Measurements from ENCODE around the gene RABL3.

Gene RABL3

DNA sequence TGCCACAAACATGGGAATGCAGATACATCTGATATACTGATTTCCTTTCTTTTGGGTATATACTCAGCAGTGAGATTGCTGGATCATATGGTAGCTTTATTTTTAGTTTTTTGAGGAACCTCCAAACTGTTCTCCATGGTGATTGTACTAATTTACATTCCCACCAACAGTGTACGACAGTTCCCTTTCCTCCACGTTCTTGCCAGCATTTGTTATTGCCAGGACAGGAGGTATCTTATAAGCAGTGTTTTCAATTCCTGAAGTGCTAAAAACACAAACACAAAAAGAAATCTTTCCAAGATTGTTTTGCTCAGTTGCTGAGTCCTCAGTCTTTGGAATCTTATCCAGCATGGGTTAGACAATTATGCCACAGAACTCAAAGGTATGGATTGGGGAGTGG, 13.7 kb upstream of the RABL3 start:
- Histone ChIP-seq H3K36me3 (ENCODE audit: insufficient read depth) (no peaks in the 10 kb centered on the region; the same call in 1 of the 2 replicates), H3K27ac (no peak overlapping the region), H3K4me2 (no peak overlapping the region), H4K20me1 (ENCODE audit: insufficient read depth) (no peaks in the 10 kb centered on the region), H2AFZ (ENCODE audit: low read depth) (no peak overlapping the region), H3K27me3 (ENCODE audit: insufficient read depth, low read depth) (no peaks in the 10 kb centered on the region), H3K9ac (no peak overlapping the region), H3K79me2 (ENCODE audit: insufficient read depth, low read depth) (no peaks in the 10 kb centered on the region; the same call in 1 of the 2 replicates), H3K4me1 (ENCODE audit: low read depth, poor library complexity, severe bottlenecking) (no peaks in the 10 kb centered on the region), H3K4me3 (IDR thresholded peaks at IDR 0.05; ENCODE audit: insufficient read depth, low read depth, low read length) (no peak overlapping the region)
- TF ChIP-seq, protein P1, sequence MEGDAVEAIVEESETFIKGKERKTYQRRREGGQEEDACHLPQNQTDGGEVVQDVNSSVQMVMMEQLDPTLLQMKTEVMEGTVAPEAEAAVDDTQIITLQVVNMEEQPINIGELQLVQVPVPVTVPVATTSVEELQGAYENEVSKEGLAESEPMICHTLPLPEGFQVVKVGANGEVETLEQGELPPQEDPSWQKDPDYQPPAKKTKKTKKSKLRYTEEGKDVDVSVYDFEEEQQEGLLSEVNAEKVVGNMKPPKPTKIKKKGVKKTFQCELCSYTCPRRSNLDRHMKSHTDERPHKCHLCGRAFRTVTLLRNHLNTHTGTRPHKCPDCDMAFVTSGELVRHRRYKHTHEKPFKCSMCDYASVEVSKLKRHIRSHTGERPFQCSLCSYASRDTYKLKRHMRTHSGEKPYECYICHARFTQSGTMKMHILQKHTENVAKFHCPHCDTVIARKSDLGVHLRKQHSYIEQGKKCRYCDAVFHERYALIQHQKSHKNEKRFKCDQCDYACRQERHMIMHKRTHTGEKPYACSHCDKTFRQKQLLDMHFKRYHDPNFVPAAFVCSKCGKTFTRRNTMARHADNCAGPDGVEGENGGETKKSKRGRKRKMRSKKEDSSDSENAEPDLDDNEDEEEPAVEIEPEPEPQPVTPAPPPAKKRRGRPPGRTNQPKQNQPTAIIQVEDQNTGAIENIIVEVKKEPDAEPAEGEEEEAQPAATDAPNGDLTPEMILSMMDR (conservative IDR thresholded peaks at IDR 0.05; ENCODE audit: low read depth, low read length), result no peak

DNA sequence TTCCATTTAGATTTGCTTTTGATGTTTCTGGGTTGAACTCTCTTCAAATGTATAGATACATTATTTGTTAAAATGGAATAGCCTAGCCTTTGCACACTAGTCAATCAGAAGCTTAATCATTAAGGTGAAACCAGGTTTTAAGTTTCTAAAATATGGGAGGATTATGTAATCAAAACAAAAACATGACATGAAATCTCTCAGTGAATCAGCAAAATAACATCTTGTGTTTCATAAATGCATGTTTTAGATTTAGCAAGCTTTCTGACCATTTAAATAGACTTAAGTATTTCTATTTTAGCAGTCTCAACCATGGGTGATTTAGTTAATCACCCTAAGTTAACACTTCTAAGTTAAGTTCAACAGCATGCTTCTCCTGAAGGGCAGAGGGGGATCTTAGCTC, 11.5 kb upstream of the RABL3 start:
- H3K9ac ChIP-seq, result no peak overlapping the region
- H4K20me1 ChIP-seq (ENCODE audit: insufficient read depth), result no peaks in the 10 kb centered on the region
- no peak overlapping the region for H3K4me3 ChIP-seq (IDR thresholded peaks at IDR 0.05; ENCODE audit: insufficient read depth, low read depth, low read length)
- H2AFZ ChIP-seq (ENCODE audit: low read depth), result no peak overlapping the region
- H3K4me1 ChIP-seq (ENCODE audit: low read depth, poor library complexity, severe bottlenecking), result no peaks in the 10 kb centered on the region
- TF ChIP-seq, protein P1 (conservative IDR thresholded peaks at IDR 0.05; ENCODE audit: low read depth, low read length), result no peak
- no peak overlapping the region for H3K4me2 ChIP-seq
- no peak overlapping the region for H3K27ac ChIP-seq
- no peaks in the 10 kb centered on the region; the same call in 1 of the 2 replicates for H3K36me3 ChIP-seq (ENCODE audit: insufficient read depth)
- H3K27me3 ChIP-seq (ENCODE audit: insufficient read depth, low read depth), result no peaks in the 10 kb centered on the region
- no peaks in the 10 kb centered on the region; the same call in 1 of the 2 replicates for H3K79me2 ChIP-seq (ENCODE audit: insufficient read depth, low read depth)

DNA sequence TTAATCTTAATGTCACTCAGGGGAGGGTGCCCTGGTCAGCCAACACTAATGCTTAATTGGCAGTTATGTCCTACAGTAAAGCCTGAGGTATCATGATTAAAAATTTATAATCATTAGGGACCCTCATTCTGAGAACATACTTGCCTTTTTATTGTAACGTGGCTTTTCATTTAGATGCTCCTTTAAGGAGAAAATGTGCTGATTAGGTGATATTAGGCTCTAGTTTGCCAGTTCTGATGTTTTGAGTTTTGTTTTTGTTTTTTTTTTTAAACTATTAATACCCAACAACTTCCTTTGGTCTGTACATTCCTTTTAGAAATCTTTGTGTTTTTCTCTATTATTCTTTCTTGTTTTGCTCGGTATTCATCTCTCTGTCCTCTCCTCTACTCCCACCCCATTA, 10.5 kb upstream of the RABL3 start:
- Histone ChIP-seq H3K79me2 (ENCODE audit: insufficient read depth, low read depth) (no peaks in the 10 kb centered on the region; the same call in 1 of the 2 replicates), H3K27me3 (ENCODE audit: insufficient read depth, low read depth) (no peaks in the 10 kb centered on the region), H3K4me2 (no peak overlapping the region), H3K9ac (no peak overlapping the region), H3K4me3 (IDR thresholded peaks at IDR 0.05; ENCODE audit: insufficient read depth, low read depth, low read length) (no peak overlapping the region), H3K36me3 (ENCODE audit: insufficient read depth) (no peaks in the 10 kb centered on the region; the same call in 1 of the 2 replicates), H2AFZ (ENCODE audit: low read depth) (no peak overlapping the region), H4K20me1 (ENCODE audit: insufficient read depth) (no peaks in the 10 kb centered on the region), H3K27ac (no peak overlapping the region), H3K4me1 (ENCODE audit: low read depth, poor library complexity, severe bottlenecking) (no peaks in the 10 kb centered on the region)
- TF ChIP-seq, protein P1 (conservative IDR thresholded peaks at IDR 0.05; ENCODE audit: low read depth, low read length), result no peak

DNA sequence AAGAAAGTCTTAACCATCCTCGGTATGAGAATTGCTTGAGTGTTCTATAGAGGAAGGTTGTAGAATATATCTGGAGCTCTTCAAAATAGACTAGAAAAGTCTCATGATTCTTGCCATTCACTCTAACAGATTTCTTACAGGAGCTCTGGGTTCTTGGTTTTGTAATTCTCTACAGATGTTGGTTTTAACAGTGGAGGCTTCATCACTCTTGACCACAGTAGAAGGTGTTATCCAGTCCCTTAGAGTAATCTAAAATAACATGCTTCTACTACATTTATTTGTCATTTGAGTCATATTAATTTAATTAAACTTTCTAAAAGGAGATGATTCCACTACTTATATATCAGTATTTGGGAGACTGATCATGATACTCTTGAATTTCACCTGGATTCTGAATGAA, 9.9 kb upstream of the RABL3 start:
- Histone ChIP-seq H3K9ac (no peak overlapping the region), H3K4me1 (ENCODE audit: low read depth, poor library complexity, severe bottlenecking) (no peaks in the 10 kb centered on the region), H3K4me2 (no peak overlapping the region), H4K20me1 (ENCODE audit: insufficient read depth) (no peaks in the 10 kb centered on the region), H3K27ac (no peak overlapping the region), H3K27me3 (ENCODE audit: insufficient read depth, low read depth) (no peaks in the 10 kb centered on the region), H2AFZ (ENCODE audit: low read depth) (no peak overlapping the region), H3K4me3 (IDR thresholded peaks at IDR 0.05; ENCODE audit: insufficient read depth, low read depth, low read length) (no peak overlapping the region), H3K36me3 (ENCODE audit: insufficient read depth) (no peaks in the 10 kb centered on the region; the same call in 1 of the 2 replicates), H3K79me2 (ENCODE audit: insufficient read depth, low read depth) (peaks cover 3% of the 10 kb centered on the region; the same call in 1 of the 2 replicates)
- TF ChIP-seq, protein P1 (conservative IDR thresholded peaks at IDR 0.05; ENCODE audit: low read depth, low read length), result no peak
